Airway epithelial cell (primary cell): ENCODE results near the gene ZXDA. TPM values are rescaled to one million over a fixed set of nuclear protein-coding genes. Genes with fewer than 3 reads are reported as not detected.

ENCODE experiments used
- total RNA-seq: library from RNA; depleted of rRNA; stranded (reverse); fragments of >200 nt; gene quantifications from 2 replicates; pipeline ENCODE4 v1.2.3, GENCODE V29; 2015

Gene ZXDA, protein sequence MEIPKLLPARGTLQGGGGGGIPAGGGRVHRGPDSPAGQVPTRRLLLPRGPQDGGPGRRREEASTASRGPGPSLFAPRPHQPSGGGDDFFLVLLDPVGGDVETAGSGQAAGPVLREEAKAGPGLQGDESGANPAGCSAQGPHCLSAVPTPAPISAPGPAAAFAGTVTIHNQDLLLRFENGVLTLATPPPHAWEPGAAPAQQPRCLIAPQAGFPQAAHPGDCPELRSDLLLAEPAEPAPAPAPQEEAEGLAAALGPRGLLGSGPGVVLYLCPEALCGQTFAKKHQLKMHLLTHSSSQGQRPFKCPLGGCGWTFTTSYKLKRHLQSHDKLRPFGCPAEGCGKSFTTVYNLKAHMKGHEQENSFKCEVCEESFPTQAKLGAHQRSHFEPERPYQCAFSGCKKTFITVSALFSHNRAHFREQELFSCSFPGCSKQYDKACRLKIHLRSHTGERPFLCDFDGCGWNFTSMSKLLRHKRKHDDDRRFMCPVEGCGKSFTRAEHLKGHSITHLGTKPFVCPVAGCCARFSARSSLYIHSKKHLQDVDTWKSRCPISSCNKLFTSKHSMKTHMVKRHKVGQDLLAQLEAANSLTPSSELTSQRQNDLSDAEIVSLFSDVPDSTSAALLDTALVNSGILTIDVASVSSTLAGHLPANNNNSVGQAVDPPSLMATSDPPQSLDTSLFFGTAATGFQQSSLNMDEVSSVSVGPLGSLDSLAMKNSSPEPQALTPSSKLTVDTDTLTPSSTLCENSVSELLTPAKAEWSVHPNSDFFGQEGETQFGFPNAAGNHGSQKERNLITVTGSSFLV
- 1.7 and 2.8 TPM in 2 replicates for total RNA-seq

DNA sequence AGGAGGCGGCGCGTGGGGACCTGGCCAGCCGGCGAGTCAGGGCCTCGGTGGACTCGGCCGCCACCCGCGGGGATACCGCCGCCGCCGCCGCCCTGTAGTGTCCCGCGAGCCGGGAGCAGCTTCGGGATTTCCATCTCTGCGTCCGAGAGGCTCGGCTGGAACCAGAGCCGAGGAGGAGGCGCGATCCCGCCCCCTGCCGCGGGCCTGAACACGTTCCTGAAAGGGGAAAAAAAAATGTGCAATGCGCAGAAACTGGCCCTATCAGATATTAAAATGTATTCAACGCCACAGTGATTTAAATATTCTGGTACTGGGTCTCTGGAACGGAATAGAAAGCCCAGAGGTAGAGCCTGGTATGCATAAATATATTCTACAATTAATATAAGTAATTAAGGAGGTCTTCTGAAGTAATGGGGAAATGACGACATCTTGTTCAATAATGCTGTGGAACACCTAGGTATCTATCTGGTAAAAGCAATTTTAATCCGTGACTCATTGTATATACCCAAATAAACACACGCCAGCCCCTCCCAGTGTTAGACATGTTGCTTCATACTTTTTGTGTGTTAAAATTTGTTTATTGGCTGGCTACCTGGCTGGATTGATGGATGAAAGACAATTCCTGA, at the start of gene ZXDA:
TSS of gene ZXDA (minus strand) at position 172 of the 626 bp plus-strand sequence. CDS start at position 134, 38 bp downstream.

Other genes with a start within 250 kb of the ZXDA start
- not detected in 2 replicates for gene NLRP2B, start 230.2 kb downstream of the ZXDA start, total RNA-seq